IPS DF 19.7 (cell line): ENCODE measurements around the gene FUS.
"Not testable (repeated sequence)": the region's sequence is repeated elsewhere in the genome, so short reads cannot be mapped to it uniquely, and the experiment has no call there.

Source experiments
- DNase-seq: peaks from one replicate; pipeline ENCODE4 v3.0.0-alpha.2; 2013; ENCODE audit warnings: low read depth, low spot score

FUS gene

GRCh38 chr16:31179747-31180459 lies at the start of gene FUS:
TSS of gene FUS (plus strand) at chr16:31180139. CDS start at chr16:31180215, 76 bp downstream.
- DNase-seq = no peak

GRCh38 chr16:31130336-31130891 lies 49.5 kb upstream of the FUS start:
- DNase-seq = no peak

- peak; percentile 70 for DNase-seq
Observed at GRCh38 chr16:31130899-31131298, 49.0 kb upstream of the FUS start.

- DNase-seq = no peak
Observed at GRCh38 chr16:31131416-31131815, 48.5 kb upstream of the FUS start.

GRCh38 chr16:31131841-31132271 lies 48.1 kb upstream of the FUS start:
- no peak for DNase-seq

- DNase-seq = no peak
Observed at GRCh38 chr16:31132303-31132979, 47.5 kb upstream of the FUS start.

- no peak for DNase-seq
Observed at GRCh38 chr16:31133046-31133501, 46.9 kb upstream of the FUS start.

GRCh38 chr16:31134091-31134571 lies 45.8 kb upstream of the FUS start:
- no peak for DNase-seq

- peak; percentile 56 for DNase-seq
Observed at GRCh38 chr16:31134625-31135534, 45.1 kb upstream of the FUS start.

- no peak for DNase-seq
Observed at GRCh38 chr16:31135535-31136286, 44.2 kb upstream of the FUS start, which contains the start of gene PRSS8. TSS of gene PRSS8 (minus strand) at chr16:31135727. CDS start at chr16:31135498, 229 bp downstream.

GRCh38 chr16:31136287-31136662 lies 43.7 kb upstream of the FUS start:
- no peak for DNase-seq

GRCh38 chr16:31136822-31137499 lies 43.0 kb upstream of the FUS start:
- DNase-seq = not testable (repeated sequence)

- DNase-seq = no peak
Observed at GRCh38 chr16:31138621-31139578, 41.0 kb upstream of the FUS start.

GRCh38 chr16:31141071-31141469 lies 38.9 kb upstream of the FUS start:
- not testable (repeated sequence) for DNase-seq

- no peak for DNase-seq
Observed at GRCh38 chr16:31141489-31142108, 38.3 kb upstream of the FUS start.

- DNase-seq = peak; percentile 68
Observed at GRCh38 chr16:31142109-31143010, 37.6 kb upstream of the FUS start.

GRCh38 chr16:31143011-31143693 lies 36.8 kb upstream of the FUS start:
- no peak for DNase-seq
